ENCODE data around the gene FBP1.

The FBP1 gene

DNA sequence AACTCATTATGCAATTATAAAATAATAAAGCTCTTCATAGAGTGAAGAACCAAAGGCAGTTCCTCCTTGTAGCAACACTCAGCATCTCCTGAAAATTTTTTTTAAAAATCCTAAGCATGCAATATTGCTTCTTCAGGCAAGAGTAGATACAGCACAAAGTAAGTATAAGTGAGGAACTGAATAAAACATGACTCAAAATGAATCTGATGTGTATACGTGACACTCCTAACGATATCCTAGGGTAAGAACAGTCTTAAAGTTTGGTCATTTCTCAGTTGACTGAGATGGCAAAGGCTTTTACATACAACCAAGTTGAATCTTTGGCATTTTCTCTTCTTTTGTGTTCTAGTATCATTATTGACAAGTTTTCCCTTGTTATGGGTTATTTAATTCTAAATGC, 46.0 kb upstream of the FBP1 start:
- ATAC-seq = no peak
- TF ChIP-seq ZNF8 (CRISPR knock-in tag; IDR thresholded peaks at IDR 0.05) (no peak), ZFP30 (CRISPR knock-in tag; IDR thresholded peaks at IDR 0.05) (no peak), ARNTL (CRISPR knock-in tag; IDR thresholded peaks at IDR 0.05; ENCODE audit: borderline replicate concordance, low read depth) (no peak)

DNA sequence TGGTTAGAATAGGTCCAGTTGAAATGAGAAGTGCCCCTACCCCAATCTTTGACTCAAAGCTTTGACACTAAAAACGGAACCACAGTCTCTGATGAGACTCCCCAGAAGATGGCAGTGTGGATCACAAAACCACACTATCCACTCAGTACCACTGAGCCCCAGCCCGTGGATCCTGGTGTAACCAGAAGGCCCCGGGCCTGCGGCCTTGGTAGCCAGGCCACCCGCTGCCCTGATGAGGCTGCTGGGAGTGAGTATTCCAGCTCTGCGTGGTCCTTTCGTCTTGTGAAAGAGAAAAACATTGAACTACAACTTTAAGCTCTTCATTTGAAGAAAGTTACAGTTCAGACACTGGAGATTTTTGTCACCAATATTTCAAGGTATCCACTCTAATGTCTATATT, 42.2 kb upstream of the FBP1 start:
- peak; percentile 100 for ATAC-seq
- no peak for TF ChIP-seq OSR1 (CRISPR knock-in tag; IDR thresholded peaks at IDR 0.05)
- TF ChIP-seq, protein P1, sequence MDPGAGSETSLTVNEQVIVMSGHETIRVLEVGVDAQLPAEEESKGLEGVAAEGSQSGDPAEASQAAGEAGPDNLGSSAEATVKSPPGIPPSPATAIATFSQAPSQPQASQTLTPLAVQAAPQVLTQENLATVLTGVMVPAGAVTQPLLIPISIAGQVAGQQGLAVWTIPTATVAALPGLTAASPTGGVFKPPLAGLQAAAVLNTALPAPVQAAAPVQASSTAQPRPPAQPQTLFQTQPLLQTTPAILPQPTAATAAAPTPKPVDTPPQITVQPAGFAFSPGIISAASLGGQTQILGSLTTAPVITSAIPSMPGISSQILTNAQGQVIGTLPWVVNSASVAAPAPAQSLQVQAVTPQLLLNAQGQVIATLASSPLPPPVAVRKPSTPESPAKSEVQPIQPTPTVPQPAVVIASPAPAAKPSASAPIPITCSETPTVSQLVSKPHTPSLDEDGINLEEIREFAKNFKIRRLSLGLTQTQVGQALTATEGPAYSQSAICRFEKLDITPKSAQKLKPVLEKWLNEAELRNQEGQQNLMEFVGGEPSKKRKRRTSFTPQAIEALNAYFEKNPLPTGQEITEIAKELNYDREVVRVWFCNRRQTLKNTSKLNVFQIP (CRISPR knock-in tag; IDR thresholded peaks at IDR 0.05; ENCODE audit: borderline replicate concordance, low read depth) = no peak
- no peak for TF ChIP-seq PPARA (CRISPR knock-in tag; IDR thresholded peaks at IDR 0.05; ENCODE audit: borderline replicate concordance)
- no peak for TF ChIP-seq ZNF70 (CRISPR knock-in tag; IDR thresholded peaks at IDR 0.05)
- no peak for TF ChIP-seq ZNF565 (CRISPR knock-in tag; conservative IDR thresholded peaks at IDR 0.05; ENCODE audit: low read depth)
- TF ChIP-seq ESRRG (CRISPR knock-in tag; IDR thresholded peaks at IDR 0.05) = no peak
- peak; percentile 25; the same call in 1 of the 2 replicates for TF ChIP-seq TCF4 (CRISPR knock-in tag; IDR thresholded peaks at IDR 0.05; ENCODE audit: borderline replicate concordance)
- TF ChIP-seq, protein P2, sequence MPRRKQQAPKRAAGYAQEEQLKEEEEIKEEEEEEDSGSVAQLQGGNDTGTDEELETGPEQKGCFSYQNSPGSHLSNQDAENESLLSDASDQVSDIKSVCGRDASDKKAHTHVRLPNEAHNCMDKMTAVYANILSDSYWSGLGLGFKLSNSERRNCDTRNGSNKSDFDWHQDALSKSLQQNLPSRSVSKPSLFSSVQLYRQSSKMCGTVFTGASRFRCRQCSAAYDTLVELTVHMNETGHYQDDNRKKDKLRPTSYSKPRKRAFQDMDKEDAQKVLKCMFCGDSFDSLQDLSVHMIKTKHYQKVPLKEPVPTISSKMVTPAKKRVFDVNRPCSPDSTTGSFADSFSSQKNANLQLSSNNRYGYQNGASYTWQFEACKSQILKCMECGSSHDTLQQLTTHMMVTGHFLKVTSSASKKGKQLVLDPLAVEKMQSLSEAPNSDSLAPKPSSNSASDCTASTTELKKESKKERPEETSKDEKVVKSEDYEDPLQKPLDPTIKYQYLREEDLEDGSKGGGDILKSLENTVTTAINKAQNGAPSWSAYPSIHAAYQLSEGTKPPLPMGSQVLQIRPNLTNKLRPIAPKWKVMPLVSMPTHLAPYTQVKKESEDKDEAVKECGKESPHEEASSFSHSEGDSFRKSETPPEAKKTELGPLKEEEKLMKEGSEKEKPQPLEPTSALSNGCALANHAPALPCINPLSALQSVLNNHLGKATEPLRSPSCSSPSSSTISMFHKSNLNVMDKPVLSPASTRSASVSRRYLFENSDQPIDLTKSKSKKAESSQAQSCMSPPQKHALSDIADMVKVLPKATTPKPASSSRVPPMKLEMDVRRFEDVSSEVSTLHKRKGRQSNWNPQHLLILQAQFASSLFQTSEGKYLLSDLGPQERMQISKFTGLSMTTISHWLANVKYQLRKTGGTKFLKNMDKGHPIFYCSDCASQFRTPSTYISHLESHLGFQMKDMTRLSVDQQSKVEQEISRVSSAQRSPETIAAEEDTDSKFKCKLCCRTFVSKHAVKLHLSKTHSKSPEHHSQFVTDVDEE (CRISPR knock-in tag; IDR thresholded peaks at IDR 0.05) = peak; percentile 70
- TF ChIP-seq TOX (CRISPR knock-in tag; IDR thresholded peaks at IDR 0.05; ENCODE audit: borderline replicate concordance) = no peak
- no peak for TF ChIP-seq ARNTL (CRISPR knock-in tag; IDR thresholded peaks at IDR 0.05; ENCODE audit: borderline replicate concordance, low read depth)
- TF ChIP-seq RARB (CRISPR knock-in tag; IDR thresholded peaks at IDR 0.05) = no peak
- TF ChIP-seq CSDC2 (CRISPR knock-in tag; IDR thresholded peaks at IDR 0.05) = 0 out of 2 replicates have a peak, but pooled peaks have one; percentile 87
- TF ChIP-seq ZFP3 (CRISPR knock-in tag; IDR thresholded peaks at IDR 0.05) = peak; percentile 62; the same call in 1 of the 2 replicates
- 0 out of 2 replicates have a peak, but pooled peaks have one; percentile 19 for TF ChIP-seq ISL1 (CRISPR knock-in tag; IDR thresholded peaks at IDR 0.05)
- TF ChIP-seq ZNF8 (CRISPR knock-in tag; IDR thresholded peaks at IDR 0.05) = no peak
- TF ChIP-seq SNAI2 (CRISPR knock-in tag; IDR thresholded peaks at IDR 0.05) = peak; percentile 53; the same call in 1 of the 2 replicates
- no peak for TF ChIP-seq BACH2 (CRISPR knock-in tag; IDR thresholded peaks at IDR 0.05; ENCODE audit: borderline replicate concordance)
- TF ChIP-seq ZC3H10 (CRISPR knock-in tag; IDR thresholded peaks at IDR 0.05) = no peak
- no peak for TF ChIP-seq CSRNP3 (CRISPR knock-in tag; IDR thresholded peaks at IDR 0.05)
- no peak for TF ChIP-seq PATZ1 (CRISPR knock-in tag; IDR thresholded peaks at IDR 0.05; ENCODE audit: borderline replicate concordance)
- no peak for TF ChIP-seq GLIS3 (CRISPR knock-in tag; IDR thresholded peaks at IDR 0.05)
- TF ChIP-seq ZFP30 (CRISPR knock-in tag; IDR thresholded peaks at IDR 0.05) = no peak
- TF ChIP-seq CREB5 (CRISPR knock-in tag; IDR thresholded peaks at IDR 0.05; ENCODE audit: low read depth) = no peak

Data from SK-N-SH treated with all-trans-retinoic acid at 6 μM for 48 hours (cell line).